ENCODE results near the gene SERGEF. TPM values are rescaled to one million over a fixed set of nuclear protein-coding genes. Genes with fewer than 3 reads are reported as not detected.

Gene SERGEF
- total RNA-seq, 8 experiments from 2014 or later = 20.5 to 39.0 (median 29.5) TPM

DNA sequence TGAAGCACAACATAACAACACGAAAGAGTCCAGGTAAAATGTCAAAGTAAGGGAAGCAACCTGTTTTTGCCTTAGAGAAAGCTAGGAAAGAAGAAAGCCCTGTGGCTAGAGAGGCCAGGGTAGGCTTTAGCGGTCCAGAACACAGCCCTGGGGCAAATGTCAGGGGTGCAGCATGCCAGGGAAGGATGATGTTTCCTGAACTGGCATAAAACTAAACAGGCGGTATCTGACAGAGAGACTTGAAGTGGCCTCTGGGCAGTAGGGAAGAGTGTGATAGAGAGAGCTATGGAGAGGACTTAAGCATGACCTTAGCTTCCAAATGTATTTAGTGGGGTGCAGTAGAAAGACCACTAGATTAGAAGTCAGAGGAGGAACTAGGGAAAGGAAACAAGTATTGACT is 174.7 kb downstream of the SERGEF start:
- no peak for ATAC-seq (replicated peaks in 6 of 8)
- in situ Hi-C loops (cut with MboI; ENCODE audit: low pct_unique_long_range_greater_than_20kb in 2 of 9, low sequenced_read_pairs in 9 of 9, unreplicated experiment in 9 of 9) = no loop called here
- WGBS, 10 experiments = 63 to 100% (median 94%) methylated on average over 1 to 3 of the region's 3 CpGs; no CpG with 5 or more reads in 2 of the 10 experiments
- Histone ChIP-seq H3K4me3 (no peak overlapping the region), H3K27ac (no peak overlapping the region), H3K4me1 (replicated peaks in 1 of 2) (no peaks in the 10 kb centered on the region)

GRCh38 chr11:17831883-17832282 is 181.0 kb downstream of the SERGEF start:
- H3K27ac ChIP-seq = no peak overlapping the region
- H3K4me1 ChIP-seq (replicated peaks in 1 of 2) = no peaks in the 10 kb centered on the region
- no peak overlapping the region for H3K4me3 ChIP-seq
- in situ Hi-C loops (cut with MboI; ENCODE audit: low pct_unique_long_range_greater_than_20kb in 2 of 9, low sequenced_read_pairs in 9 of 9, unreplicated experiment in 9 of 9) = no loop called here
- WGBS, 10 experiments = 53 to 100% (median 92%) methylated on average over 1 to 3 of the region's 3 CpGs; no CpG with 5 or more reads in 3 of the 10 experiments
- ATAC-seq (replicated peaks in 6 of 8) = no peak

- H3K4me3 ChIP-seq = no peak overlapping the region
- 40 to 100% (median 77%) methylated on average over 1 of the region's 1 CpG; no CpG with 5 or more reads in 4 of the 10 experiments for whole genome bisulfite sequencing, 10 experiments
- no peak overlapping the region for H3K27ac ChIP-seq
- in situ Hi-C loops (cut with MboI; ENCODE audit: low pct_unique_long_range_greater_than_20kb in 2 of 9, low sequenced_read_pairs in 9 of 9, unreplicated experiment in 9 of 9) = no loop called here
- H3K4me1 ChIP-seq (replicated peaks in 1 of 2) = no peaks in the 10 kb centered on the region
- no peak for ATAC-seq (replicated peaks in 6 of 8)
These were observed 181.6 kb downstream of the SERGEF start for GRCh38 chr11:17831228-17831627.

DNA sequence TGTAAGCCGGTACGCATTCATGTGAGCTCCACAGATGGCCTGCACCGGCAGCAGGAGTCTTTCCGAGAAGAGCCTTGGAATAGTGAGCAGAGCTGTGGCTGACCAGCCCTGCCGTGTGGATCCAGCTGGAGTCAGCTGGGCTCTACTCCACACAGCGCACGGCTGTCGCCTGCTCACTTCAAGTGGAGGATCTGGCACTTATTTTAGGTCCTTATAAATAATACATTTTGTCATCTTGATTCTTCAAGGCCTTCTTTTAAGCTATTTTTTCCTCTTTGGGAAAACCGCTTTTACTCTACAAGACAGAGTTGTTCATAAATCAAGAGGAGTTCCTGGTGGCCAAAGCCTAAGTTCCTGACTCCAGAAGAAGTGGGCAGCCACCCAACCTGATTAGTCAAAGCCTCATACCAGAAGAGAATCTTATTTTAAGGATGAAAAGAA is 184.5 kb downstream of the SERGEF start:
- no peaks in the 10 kb centered on the region for H3K4me1 ChIP-seq (replicated peaks in 1 of 2)
- 24 to 100% (median 75%) methylated on average over 2 to 8 of the region's 9 CpGs; no CpG with 5 or more reads in 3 of the 10 experiments for WGBS, 10 experiments
- in situ Hi-C loops (cut with MboI; ENCODE audit: low pct_unique_long_range_greater_than_20kb in 2 of 9, low sequenced_read_pairs in 9 of 9, unreplicated experiment in 9 of 9) = no loop called here
- H3K27ac ChIP-seq = no peak overlapping the region
- no peak overlapping the region for H3K4me3 ChIP-seq
- peak in 3 of 8 experiments; percentile 41 to 75 (median 65) for ATAC-seq (replicated peaks in 6 of 8)

DNA sequence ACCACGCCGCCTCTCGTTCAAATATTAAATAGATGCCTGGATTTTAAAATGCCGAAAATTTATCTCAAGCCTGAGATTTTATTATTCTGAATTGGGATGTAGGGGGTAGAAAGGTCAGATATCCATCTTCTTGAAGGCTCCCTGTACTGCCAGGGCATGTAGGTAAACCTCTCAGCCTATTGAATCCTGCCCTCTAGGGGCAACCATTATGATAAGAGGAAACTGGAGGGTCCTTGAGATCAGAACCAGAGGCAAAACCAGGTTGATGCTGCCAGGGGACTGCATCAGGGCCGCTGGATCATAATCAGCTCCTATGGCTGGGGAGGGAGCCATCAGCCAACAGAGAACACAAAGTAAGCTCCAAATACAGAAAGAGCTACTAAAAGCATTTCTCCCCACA is 185.8 kb downstream of the SERGEF start:
- 60 to 100% (median 86%) methylated on average over 1 to 4 of the region's 5 CpGs; no CpG with 5 or more reads in 2 of the 10 experiments for WGBS, 10 experiments
- Histone ChIP-seq H3K4me1 (replicated peaks in 1 of 2) (peaks cover 5 to 6% of the 10 kb centered on the region in 2 donors), H3K4me3 (no peak overlapping the region), H3K27ac (no peak overlapping the region)
- in situ Hi-C loops (cut with MboI; ENCODE audit: low pct_unique_long_range_greater_than_20kb in 2 of 9, low sequenced_read_pairs in 9 of 9, unreplicated experiment in 9 of 9) = no loop called here
- peak in 1 of 8 experiments; percentile 56 for ATAC-seq (replicated peaks in 6 of 8)

GRCh38 chr11:17822401-17822781 is 190.5 kb downstream of the SERGEF start:
- peak overlapping the region in 1 of 2 donors; percentile 48 for H3K27ac ChIP-seq
- WGBS, 10 experiments = 62 to 96% (median 76%) methylated on average over 2 to 5 of the region's 5 CpGs; no CpG with 5 or more reads in 2 of the 10 experiments
- in situ Hi-C loops (cut with MboI; ENCODE audit: low pct_unique_long_range_greater_than_20kb in 2 of 9, low sequenced_read_pairs in 9 of 9, unreplicated experiment in 9 of 9) = no loop called here
- H3K4me1 ChIP-seq (replicated peaks in 1 of 2) = peaks cover 10 to 14% of the 10 kb centered on the region in 2 donors
- no peak overlapping the region for H3K4me3 ChIP-seq
- ATAC-seq (replicated peaks in 6 of 8) = peak in 5 of 8 experiments; percentile 23 to 49 (median 32)

- H3K4me3 ChIP-seq = no peak overlapping the region
- peak overlapping the region in 1 of 2 donors; percentile 17 for H3K27ac ChIP-seq
- peaks cover 10 to 14% of the 10 kb centered on the region in 2 donors for H3K4me1 ChIP-seq (replicated peaks in 1 of 2)
- peak; percentile 48 to 95 (median 92) for ATAC-seq (replicated peaks in 6 of 8)
- 20 to 73% (median 61%) methylated on average over 1 to 4 of the region's 4 CpGs for WGBS, 10 experiments
- in situ Hi-C loops (cut with MboI; ENCODE audit: low pct_unique_long_range_greater_than_20kb in 2 of 9, low sequenced_read_pairs in 9 of 9, unreplicated experiment in 9 of 9) = no loop called here
These were observed 191.0 kb downstream of the SERGEF start for GRCh38 chr11:17821648-17822400.

DNA sequence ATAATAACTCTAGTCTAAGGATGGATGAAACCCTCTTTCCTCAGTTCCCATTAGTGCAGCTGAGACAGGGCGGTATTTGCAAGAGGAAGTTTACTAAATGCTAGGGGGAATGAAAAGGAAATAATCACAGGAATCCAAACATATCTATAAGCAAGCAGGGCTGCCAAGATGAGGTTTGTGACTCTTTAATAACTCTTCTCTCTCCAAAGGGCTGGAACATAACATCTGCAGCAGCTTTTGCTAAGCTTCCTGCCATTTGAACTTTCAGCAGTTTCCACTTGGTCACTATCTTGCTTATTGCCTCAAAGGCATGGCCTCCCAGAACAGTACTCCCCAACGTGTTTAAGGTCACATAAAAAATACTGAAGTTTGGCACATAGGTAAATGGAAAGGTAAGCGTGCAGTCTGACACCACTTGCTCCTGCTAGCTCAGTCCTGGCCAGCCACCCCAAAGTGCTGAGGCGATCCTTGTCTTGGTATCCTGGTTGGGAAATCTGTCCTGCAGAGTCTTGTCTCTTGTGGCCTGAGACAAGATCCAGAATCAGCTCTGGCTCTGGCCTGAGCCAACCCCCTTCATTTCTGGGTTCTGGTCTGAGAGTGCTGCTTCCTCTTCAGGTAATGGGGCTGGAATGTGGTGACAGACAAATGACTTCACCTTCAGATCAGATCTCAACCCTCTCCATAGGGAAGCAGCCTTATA is 196.5 kb downstream of the SERGEF start:
- H3K4me1 ChIP-seq (replicated peaks in 1 of 2) = peaks cover 13 to 16% of the 10 kb centered on the region in 2 donors
- H3K4me3 ChIP-seq = no peak overlapping the region
- no peak overlapping the region for H3K27ac ChIP-seq
- in situ Hi-C loops (cut with MboI; ENCODE audit: low pct_unique_long_range_greater_than_20kb in 2 of 9, low sequenced_read_pairs in 9 of 9, unreplicated experiment in 9 of 9) = no loop called here
- no peak for ATAC-seq (replicated peaks in 6 of 8)
- WGBS, 10 experiments = 50 to 100% (median 75%) methylated on average over 2 to 4 of the region's 4 CpGs; no CpG with 5 or more reads in 4 of the 10 experiments

DNA sequence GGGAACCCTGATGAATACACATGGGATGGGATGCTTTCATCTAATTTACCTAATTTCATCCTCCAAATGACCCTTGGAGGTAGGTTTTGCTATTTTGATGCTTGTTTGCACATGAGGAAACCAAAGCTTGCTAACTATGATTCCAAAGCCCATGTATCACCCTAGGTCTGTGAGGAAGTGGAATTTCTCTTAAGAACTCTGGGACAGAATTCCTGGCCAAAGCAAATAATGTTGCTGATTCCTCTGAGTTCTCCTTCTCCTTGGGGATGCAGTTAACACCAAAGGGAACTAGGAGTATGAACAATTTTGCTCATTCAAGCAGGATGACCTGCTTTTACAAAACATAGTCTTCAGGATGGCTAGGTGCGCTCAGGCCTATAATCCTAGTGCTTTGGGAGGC is 198.3 kb downstream of the SERGEF start:
- WGBS, 10 experiments = 83 to 100% (median 100%) methylated on average over 1 of the region's 1 CpG; no CpG with 5 or more reads in 7 of the 10 experiments
- no peak for ATAC-seq (replicated peaks in 6 of 8)
- H3K27ac ChIP-seq = no peak overlapping the region
- no peak overlapping the region for H3K4me3 ChIP-seq
- in situ Hi-C loops (cut with MboI; ENCODE audit: low pct_unique_long_range_greater_than_20kb in 2 of 9, low sequenced_read_pairs in 9 of 9, unreplicated experiment in 9 of 9) = no loop called here
- H3K4me1 ChIP-seq (replicated peaks in 1 of 2) = peaks cover 25 to 33% of the 10 kb centered on the region in 2 donors

GRCh38 chr11:17813391-17814059 is 199.3 kb downstream of the SERGEF start:
- Histone ChIP-seq H3K4me3 (no peak overlapping the region), H3K4me1 (replicated peaks in 1 of 2) (peaks cover 25 to 33% of the 10 kb centered on the region in 2 donors), H3K27ac (no peak overlapping the region)
- no peak for ATAC-seq (replicated peaks in 6 of 8)
- in situ Hi-C loops (cut with MboI; ENCODE audit: low pct_unique_long_range_greater_than_20kb in 2 of 9, low sequenced_read_pairs in 9 of 9, unreplicated experiment in 9 of 9) = no loop called here
- WGBS, 10 experiments = 80 to 100% (median 100%) methylated on average over 1 to 2 of the region's 2 CpGs; no CpG with 5 or more reads in 3 of the 10 experiments

DNA sequence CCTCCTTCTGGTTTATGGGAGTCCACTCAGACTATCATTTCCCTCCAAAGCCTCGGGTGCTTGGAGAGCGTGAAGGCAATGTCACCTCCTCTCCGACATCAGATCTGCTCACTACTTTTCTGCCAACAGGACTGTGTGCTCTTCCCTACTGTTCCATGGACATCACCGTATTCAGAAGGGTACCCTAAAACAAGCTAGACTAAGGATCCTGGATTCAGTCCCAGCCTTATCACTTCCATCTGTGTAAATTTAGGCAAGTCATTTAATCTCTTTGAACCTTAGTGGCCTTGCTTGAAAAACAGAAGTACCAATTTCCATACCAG is 200.0 kb downstream of the SERGEF start:
- Histone ChIP-seq H3K4me1 (replicated peaks in 1 of 2) (peaks cover 25 to 33% of the 10 kb centered on the region in 2 donors), H3K27ac (no peak overlapping the region), H3K4me3 (no peak overlapping the region)
- ATAC-seq (replicated peaks in 6 of 8) = no peak
- in situ Hi-C loops (cut with MboI; ENCODE audit: low pct_unique_long_range_greater_than_20kb in 2 of 9, low sequenced_read_pairs in 9 of 9, unreplicated experiment in 9 of 9) = no loop called here
- WGBS, 10 experiments = 79 to 100% (median 96%) methylated on average over 1 to 4 of the region's 4 CpGs; no CpG with 5 or more reads in 2 of the 10 experiments

DNA sequence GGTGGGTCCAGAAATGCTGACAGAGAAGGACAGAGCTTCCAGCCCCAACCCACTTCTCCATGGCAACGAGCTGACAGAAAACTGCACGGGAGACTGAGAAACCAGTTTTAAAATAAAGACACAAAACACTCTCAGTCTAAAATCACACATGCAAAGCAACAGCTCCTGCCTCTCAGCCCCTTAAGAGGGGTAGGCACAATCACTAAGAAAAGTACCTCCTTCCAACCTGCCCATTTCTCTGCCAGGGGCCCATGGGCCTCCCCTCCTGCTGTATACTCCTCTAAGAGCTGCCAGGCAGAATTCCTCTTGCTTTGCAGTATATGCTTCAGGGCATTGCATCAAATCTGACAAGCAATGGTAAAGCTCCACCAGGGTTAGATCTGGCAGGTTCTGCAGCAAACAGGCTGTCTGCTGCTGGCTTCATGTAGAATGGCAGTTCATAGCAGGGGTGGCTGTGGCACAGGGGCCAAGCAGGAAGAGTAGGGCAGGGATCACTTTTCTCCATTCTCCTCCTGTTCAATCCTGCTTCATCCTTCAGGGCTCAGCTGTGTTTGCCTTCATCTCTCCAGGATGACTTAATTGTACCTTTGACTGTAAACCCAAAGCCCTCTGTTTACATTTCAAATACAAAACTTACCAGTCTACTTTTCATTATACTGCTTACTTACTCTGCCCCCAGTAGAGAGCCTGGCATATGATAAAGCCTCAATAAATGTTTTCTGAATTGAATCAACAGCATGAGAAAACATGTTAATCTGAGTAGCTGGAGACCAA is 200.6 kb downstream of the SERGEF start:
- WGBS, 10 experiments = 20 to 33% methylated on average over 1 to 2 of the region's 2 CpGs; no CpG with 5 or more reads in 8 of the 10 experiments
- Histone ChIP-seq H3K4me3 (no peak overlapping the region), H3K27ac (no peak overlapping the region), H3K4me1 (replicated peaks in 1 of 2) (peaks cover 25 to 34% of the 10 kb centered on the region in 2 donors)
- ATAC-seq (replicated peaks in 6 of 8) = peak; percentile 41 to 73 (median 55)
- in situ Hi-C loops (cut with MboI; ENCODE audit: low pct_unique_long_range_greater_than_20kb in 2 of 9, low sequenced_read_pairs in 9 of 9, unreplicated experiment in 9 of 9) = no loop called here

All from motor neuron (in vitro differentiated cells).